NOMO-1 (cell line): ENCODE results near the gene MEGF11.

ENCODE experiments used
- DNase-seq, 2 experiments: peaks; one replicate each; lab custom pipeline; 2025; ENCODE audit not compliant: unreplicated experiment in 2 of 2; lab: John Stamatoyannopoulos, UW

Gene MEGF11

GRCh38 chr15:66101715-66102395, 151.7 kb downstream of the MEGF11 start:
- DNase-seq, result no peak

- DNase-seq, result no peak
Observed at GRCh38 chr15:66100761-66101160, 152.8 kb downstream of the MEGF11 start.

GRCh38 chr15:66099950-66100671, 153.4 kb downstream of the MEGF11 start:
- DNase-seq, result no peak

GRCh38 chr15:66098022-66098363, 155.6 kb downstream of the MEGF11 start:
- DNase-seq, result no peak

GRCh38 chr15:66097151-66098021, 156.2 kb downstream of the MEGF11 start:
- no peak for DNase-seq

GRCh38 chr15:66096688-66097058, 156.9 kb downstream of the MEGF11 start:
- no peak for DNase-seq

GRCh38 chr15:66095871-66096687, 157.5 kb downstream of the MEGF11 start:
- DNase-seq, result no peak

GRCh38 chr15:66094331-66094730, 159.2 kb downstream of the MEGF11 start:
- no peak for DNase-seq

GRCh38 chr15:66092053-66093016, 161.2 kb downstream of the MEGF11 start:
- no peak for DNase-seq

- DNase-seq, result no peak
Observed at GRCh38 chr15:66089509-66089908, 164.0 kb downstream of the MEGF11 start.

- DNase-seq, result no peak
Observed at GRCh38 chr15:66089049-66089448, 164.5 kb downstream of the MEGF11 start.

GRCh38 chr15:66085128-66085527, 168.4 kb downstream of the MEGF11 start:
- peak in 1 of 2 experiments; percentile 10 for DNase-seq

GRCh38 chr15:66084704-66085103, 168.8 kb downstream of the MEGF11 start:
- DNase-seq, result no peak

GRCh38 chr15:66080717-66081398, 172.7 kb downstream of the MEGF11 start:
- no peak for DNase-seq

GRCh38 chr15:66078929-66079275, 174.6 kb downstream of the MEGF11 start:
- no peak for DNase-seq

GRCh38 chr15:66078196-66078928, 175.2 kb downstream of the MEGF11 start:
- DNase-seq, result no peak

GRCh38 chr15:66077320-66077663, 176.3 kb downstream of the MEGF11 start:
- DNase-seq, result no peak

GRCh38 chr15:66076591-66077319, 176.8 kb downstream of the MEGF11 start:
- no peak for DNase-seq
